ENCODE measurements around the gene GRIN2A.

The GRIN2A gene

GRCh38 chr16:9929313-9929712 lies 252.9 kb downstream of the GRIN2A start:
- no peaks in the 10 kb centered on the region for H3K36me3 ChIP-seq (ENCODE audit: insufficient read depth, low read length)
- H3K4me3 ChIP-seq (ENCODE audit: low read depth, low read length), result no peak overlapping the region
- H3K27ac ChIP-seq (ENCODE audit: low read depth, low read length), result no peak overlapping the region
- no peaks in the 10 kb centered on the region for H3K4me1 ChIP-seq (ENCODE audit: control insufficient read depth, insufficient read depth, low read length, unreplicated experiment)
- H3K27me3 ChIP-seq (ENCODE audit: insufficient read depth, low read length), result no peaks in the 10 kb centered on the region
- H2AFZ ChIP-seq (ENCODE audit: low read length, unreplicated experiment), result no peak overlapping the region
- no peaks in the 10 kb centered on the region for H3K79me2 ChIP-seq (ENCODE audit: control insufficient read depth, insufficient read depth, low read length, unreplicated experiment)

GRCh38 chr16:9922441-9922840 lies 259.8 kb downstream of the GRIN2A start:
- no peaks in the 10 kb centered on the region for H3K36me3 ChIP-seq (ENCODE audit: insufficient read depth, low read length)
- H3K27me3 ChIP-seq (ENCODE audit: insufficient read depth, low read length), result no peaks in the 10 kb centered on the region
- no peak overlapping the region for H3K27ac ChIP-seq (ENCODE audit: low read depth, low read length)

GRCh38 chr16:9921997-9922396 lies 260.2 kb downstream of the GRIN2A start:
- Histone ChIP-seq H2AFZ (ENCODE audit: low read length, unreplicated experiment) (no peak overlapping the region), H3K27ac (ENCODE audit: low read depth, low read length) (no peak overlapping the region), H3K79me2 (ENCODE audit: control insufficient read depth, insufficient read depth, low read length, unreplicated experiment) (no peaks in the 10 kb centered on the region), H3K4me3 (ENCODE audit: low read depth, low read length) (no peak overlapping the region), H3K4me1 (ENCODE audit: control insufficient read depth, insufficient read depth, low read length, unreplicated experiment) (no peaks in the 10 kb centered on the region), H3K36me3 (ENCODE audit: insufficient read depth, low read length) (no peaks in the 10 kb centered on the region), H3K27me3 (ENCODE audit: insufficient read depth, low read length) (no peaks in the 10 kb centered on the region)

More at GRCh38 chr16:9922441-9922840, 259.8 kb downstream of the GRIN2A start:
- H3K4me1 ChIP-seq (ENCODE audit: control insufficient read depth, insufficient read depth, low read length, unreplicated experiment), result no peaks in the 10 kb centered on the region
- H3K4me3 ChIP-seq (ENCODE audit: low read depth, low read length), result no peak overlapping the region
- H2AFZ ChIP-seq (ENCODE audit: low read length, unreplicated experiment), result no peak overlapping the region
- H3K79me2 ChIP-seq (ENCODE audit: control insufficient read depth, insufficient read depth, low read length, unreplicated experiment), result no peaks in the 10 kb centered on the region

GRCh38 chr16:9919460-9919859 lies 262.8 kb downstream of the GRIN2A start:
- H3K4me1 ChIP-seq (ENCODE audit: control insufficient read depth, insufficient read depth, low read length, unreplicated experiment), result no peaks in the 10 kb centered on the region
- no peak overlapping the region for H2AFZ ChIP-seq (ENCODE audit: low read length, unreplicated experiment)
- H3K4me3 ChIP-seq (ENCODE audit: low read depth, low read length), result no peak overlapping the region
- H3K27ac ChIP-seq (ENCODE audit: low read depth, low read length), result no peak overlapping the region
- no peaks in the 10 kb centered on the region for H3K36me3 ChIP-seq (ENCODE audit: insufficient read depth, low read length)
- no peaks in the 10 kb centered on the region for H3K79me2 ChIP-seq (ENCODE audit: control insufficient read depth, insufficient read depth, low read length, unreplicated experiment)
- H3K27me3 ChIP-seq (ENCODE audit: insufficient read depth, low read length), result no peaks in the 10 kb centered on the region

GRCh38 chr16:9917691-9918090 lies 264.5 kb downstream of the GRIN2A start:
- H3K27me3 ChIP-seq (ENCODE audit: insufficient read depth, low read length), result no peaks in the 10 kb centered on the region
- no peak overlapping the region for H2AFZ ChIP-seq (ENCODE audit: low read length, unreplicated experiment)
- H3K4me3 ChIP-seq (ENCODE audit: low read depth, low read length), result no peak overlapping the region
- H3K79me2 ChIP-seq (ENCODE audit: control insufficient read depth, insufficient read depth, low read length, unreplicated experiment), result no peaks in the 10 kb centered on the region
- no peaks in the 10 kb centered on the region for H3K4me1 ChIP-seq (ENCODE audit: control insufficient read depth, insufficient read depth, low read length, unreplicated experiment)
- no peaks in the 10 kb centered on the region for H3K36me3 ChIP-seq (ENCODE audit: insufficient read depth, low read length)
- H3K27ac ChIP-seq (ENCODE audit: low read depth, low read length), result no peak overlapping the region

GRCh38 chr16:9913604-9914326 lies 268.5 kb downstream of the GRIN2A start:
- Histone ChIP-seq H3K79me2 (ENCODE audit: control insufficient read depth, insufficient read depth, low read length, unreplicated experiment) (no peaks in the 10 kb centered on the region), H3K27me3 (ENCODE audit: insufficient read depth, low read length) (no peaks in the 10 kb centered on the region), H3K4me3 (ENCODE audit: low read depth, low read length) (no peak overlapping the region), H3K36me3 (ENCODE audit: insufficient read depth, low read length) (no peaks in the 10 kb centered on the region), H3K27ac (ENCODE audit: low read depth, low read length) (no peak overlapping the region), H3K4me1 (ENCODE audit: control insufficient read depth, insufficient read depth, low read length, unreplicated experiment) (no peaks in the 10 kb centered on the region), H2AFZ (ENCODE audit: low read length, unreplicated experiment) (no peak overlapping the region)

- Histone ChIP-seq H3K4me3 (ENCODE audit: low read depth, low read length) (no peak overlapping the region), H2AFZ (ENCODE audit: low read length, unreplicated experiment) (no peak overlapping the region), H3K4me1 (ENCODE audit: control insufficient read depth, insufficient read depth, low read length, unreplicated experiment) (no peaks in the 10 kb centered on the region), H3K36me3 (ENCODE audit: insufficient read depth, low read length) (no peaks in the 10 kb centered on the region), H3K27ac (ENCODE audit: low read depth, low read length) (no peak overlapping the region), H3K79me2 (ENCODE audit: control insufficient read depth, insufficient read depth, low read length, unreplicated experiment) (no peaks in the 10 kb centered on the region), H3K27me3 (ENCODE audit: insufficient read depth, low read length) (no peaks in the 10 kb centered on the region)
These were observed 270.2 kb downstream of the GRIN2A start for GRCh38 chr16:9911989-9912388.

GRCh38 chr16:9911231-9911630 lies 271.0 kb downstream of the GRIN2A start:
- no peak overlapping the region for H2AFZ ChIP-seq (ENCODE audit: low read length, unreplicated experiment)
- H3K4me3 ChIP-seq (ENCODE audit: low read depth, low read length), result no peak overlapping the region
- H3K27ac ChIP-seq (ENCODE audit: low read depth, low read length), result no peak overlapping the region
- no peaks in the 10 kb centered on the region for H3K79me2 ChIP-seq (ENCODE audit: control insufficient read depth, insufficient read depth, low read length, unreplicated experiment)
- H3K4me1 ChIP-seq (ENCODE audit: control insufficient read depth, insufficient read depth, low read length, unreplicated experiment), result no peaks in the 10 kb centered on the region
- no peaks in the 10 kb centered on the region for H3K27me3 ChIP-seq (ENCODE audit: insufficient read depth, low read length)
- H3K36me3 ChIP-seq (ENCODE audit: insufficient read depth, low read length), result no peaks in the 10 kb centered on the region

GRCh38 chr16:9909072-9909825 lies 273.0 kb downstream of the GRIN2A start:
- Histone ChIP-seq H3K27ac (ENCODE audit: low read depth, low read length) (no peak overlapping the region), H3K27me3 (ENCODE audit: insufficient read depth, low read length) (no peaks in the 10 kb centered on the region), H3K4me3 (ENCODE audit: low read depth, low read length) (no peak overlapping the region), H3K36me3 (ENCODE audit: insufficient read depth, low read length) (no peaks in the 10 kb centered on the region), H3K4me1 (ENCODE audit: control insufficient read depth, insufficient read depth, low read length, unreplicated experiment) (no peaks in the 10 kb centered on the region), H2AFZ (ENCODE audit: low read length, unreplicated experiment) (no peak overlapping the region), H3K79me2 (ENCODE audit: control insufficient read depth, insufficient read depth, low read length, unreplicated experiment) (no peaks in the 10 kb centered on the region)

- H3K4me1 ChIP-seq (ENCODE audit: control insufficient read depth, insufficient read depth, low read length, unreplicated experiment), result no peaks in the 10 kb centered on the region
- no peaks in the 10 kb centered on the region for H3K79me2 ChIP-seq (ENCODE audit: control insufficient read depth, insufficient read depth, low read length, unreplicated experiment)
- H3K36me3 ChIP-seq (ENCODE audit: insufficient read depth, low read length), result no peaks in the 10 kb centered on the region
- no peak overlapping the region for H2AFZ ChIP-seq (ENCODE audit: low read length, unreplicated experiment)
- no peak overlapping the region for H3K27ac ChIP-seq (ENCODE audit: low read depth, low read length)
- no peak overlapping the region for H3K4me3 ChIP-seq (ENCODE audit: low read depth, low read length)
- H3K27me3 ChIP-seq (ENCODE audit: insufficient read depth, low read length), result no peaks in the 10 kb centered on the region
These were observed 273.6 kb downstream of the GRIN2A start for GRCh38 chr16:9908613-9909012.

- no peaks in the 10 kb centered on the region for H3K27me3 ChIP-seq (ENCODE audit: insufficient read depth, low read length)
- no peak overlapping the region for H3K4me3 ChIP-seq (ENCODE audit: low read depth, low read length)
- no peaks in the 10 kb centered on the region for H3K79me2 ChIP-seq (ENCODE audit: control insufficient read depth, insufficient read depth, low read length, unreplicated experiment)
- H3K4me1 ChIP-seq (ENCODE audit: control insufficient read depth, insufficient read depth, low read length, unreplicated experiment), result no peaks in the 10 kb centered on the region
- H2AFZ ChIP-seq (ENCODE audit: low read length, unreplicated experiment), result no peak overlapping the region
- no peak overlapping the region for H3K27ac ChIP-seq (ENCODE audit: low read depth, low read length)
- H3K36me3 ChIP-seq (ENCODE audit: insufficient read depth, low read length), result no peaks in the 10 kb centered on the region
These were observed 274.5 kb downstream of the GRIN2A start for GRCh38 chr16:9907752-9908151.
